B cell (primary cell): Measurements from ENCODE around the gene TCEANC. TPM values are rescaled to one million over a fixed set of nuclear protein-coding genes. Genes with fewer than 3 reads are reported as not detected.
"Not testable (repeated sequence)": the region's sequence is repeated elsewhere in the genome, so short reads cannot be mapped to it uniquely, and the experiment has no call there.

Experiments
- ATAC-seq: fragments of 200-7000 bp; cut with Tn5 transposase; one replicate; pipeline ENCODE4 v1.10.0; 2021; ENCODE audit warnings: low read depth, mild to moderate bottlenecking, moderate number of reproducible peaks, moderate library complexity
- CTCF ChIA-PET: fragments of 350-600 bp; sonication (Branson Sonifier 250); formaldehyde crosslinking; loops from one replicate; lab custom pipeline; 2021; ENCODE audit warnings: antibody characterized with exemption, inconsistent platforms; lab: Charles Lee
- POLR2A ChIA-PET: fragments of 350-600 bp; sonication (Branson Sonifier 250); formaldehyde crosslinking; loops from one replicate; lab custom pipeline; 2021; ENCODE audit warnings: antibody characterized with exemption; lab: Charles Lee
- DNase-seq: peaks from one replicate; pipeline ENCODE4 v3.0.0; 2013
- H2AFZ ChIP-seq: 2 replicates; pipeline ENCODE4 v1.6.1; 2012; ENCODE audit warnings: mild to moderate bottlenecking, low read depth, low read length; ENCODE audit not compliant: insufficient read depth, poor library complexity, severe bottlenecking
- H3K27ac ChIP-seq, 2 donors: 1 replicate in 1 of 2; 2 replicates in 1 of 2; pipeline ENCODE4 v1.5.1; 2012 to 2013; ENCODE audit warnings: low read length in 2 of 2, mild to moderate bottlenecking in 2 of 2, moderate library complexity in 1 of 2
- H3K27me3 ChIP-seq, 4 experiments: fragments of 200-600 bp in 1 of 4; sonication (generic) in 1 of 4; replicated peaks in 1 of 4; 1 replicate in 2 of 4; 2 replicates in 2 of 4; pipeline versions ENCODE4 v1.6.1 to v1.7.0; 2013 to 2016; ENCODE audit warnings: low read length in 3 of 4, mild to moderate bottlenecking in 2 of 4, mixed read lengths in 1 of 4, moderate library complexity in 1 of 4; ENCODE audit not compliant: insufficient read depth in 4 of 4, control insufficient read depth in 3 of 4; ENCODE audit errors: control extremely low read depth in 1 of 4
- H3K36me3 ChIP-seq, 2 experiments: replicated peaks in 1 of 2; 1 replicate in 1 of 2; 2 replicates in 1 of 2; pipeline versions ENCODE4 v1.6.1 to v1.7.1; 2013; ENCODE audit warnings: low read length in 1 of 2; ENCODE audit not compliant: insufficient read depth in 2 of 2, control insufficient read depth in 1 of 2; ENCODE audit errors: control extremely low read depth in 1 of 2, extremely low read depth in 1 of 2
- H3K4me1 ChIP-seq, 2 donors: fragments of 200-600 bp in 1 of 2; sonication (generic) in 1 of 2; 1 replicate in 1 of 2; 2 replicates in 1 of 2; pipeline versions ENCODE4 v1.5.1 to v1.6.1; 2013 to 2017; ENCODE audit warnings: low read length in 2 of 2; ENCODE audit not compliant: control insufficient read depth in 2 of 2, insufficient read depth in 2 of 2
- H3K4me2 ChIP-seq: replicated peaks from 2 replicates; pipeline ENCODE3; 2012; ENCODE audit warnings: mild to moderate bottlenecking, low read depth, low read length; ENCODE audit not compliant: poor library complexity, severe bottlenecking
- H3K4me3 ChIP-seq, 5 experiments: fragments of 200-600 bp in 1 of 5; sonication (generic) in 1 of 5; 1 replicate in 3 of 5; 2 replicates in 2 of 5; pipeline versions ENCODE4 v1.5.1 to v1.7.0; 2011 to 2016; ENCODE audit warnings: low read length in 4 of 5, mild to moderate bottlenecking in 4 of 5, low read depth in 2 of 5, control low read depth in 1 of 5, moderate library complexity in 1 of 5; ENCODE audit not compliant: insufficient read depth in 1 of 5; ENCODE audit errors: control extremely low read depth in 1 of 5, extremely low read depth in 1 of 5
- H3K79me2 ChIP-seq: fragments of 200-600 bp; sonication (generic); one replicate; pipeline ENCODE4 v1.6.0; 2016; ENCODE audit warnings: low read length; ENCODE audit not compliant: control insufficient read depth, insufficient read depth
- H3K9ac ChIP-seq: fragments of 200-600 bp; sonication (generic); 2 replicates; pipeline ENCODE4 v1.6.1; 2017; ENCODE audit warnings: mild to moderate bottlenecking, low read length, moderate library complexity
- H3K9me3 ChIP-seq, 3 donors: one replicate each; pipeline versions ENCODE4 v1.6.1 to v1.7.1; 2013; ENCODE audit warnings: low read length in 2 of 3; ENCODE audit not compliant: control insufficient read depth in 2 of 3, insufficient read depth in 1 of 3; ENCODE audit errors: control extremely low read depth in 1 of 3
- H4K20me1 ChIP-seq: 2 replicates; pipeline ENCODE4 v1.6.0; 2012; ENCODE audit warnings: mild to moderate bottlenecking, low read length; ENCODE audit not compliant: insufficient read depth, control insufficient read depth, poor library complexity, severe bottlenecking
- H3K27ac Mint-ChIP-seq: one replicate; pipeline ENCODE4 v1.8.0; 2021; ENCODE audit warnings: mixed read lengths
- H3K27me3 Mint-ChIP-seq: one replicate; pipeline ENCODE4 v1.8.0; 2021; ENCODE audit warnings: mixed read lengths
- H3K4me1 Mint-ChIP-seq: one replicate; pipeline ENCODE4 v1.8.0; 2021; ENCODE audit warnings: mixed read lengths
- H3K4me3 Mint-ChIP-seq: one replicate; pipeline ENCODE4 v1.8.0; 2021; ENCODE audit warnings: mixed read lengths
- H3K9me3 Mint-ChIP-seq: one replicate; pipeline ENCODE4 v1.8.0; 2022; ENCODE audit warnings: mixed read lengths; ENCODE audit not compliant: insufficient read depth
- CTCF ChIP-seq: fragments of 200-600 bp; IDR thresholded peaks from one replicate; pipeline ENCODE4 v1.8.0; 2022; ENCODE audit warnings: antibody characterized with exemption, mild to moderate bottlenecking
- EZH2 ChIP-seq: IDR thresholded peaks from 2 replicates; pipeline ENCODE4 v1.6.1; 2012; ENCODE audit warnings: borderline replicate concordance, low read depth, mild to moderate bottlenecking, moderate library complexity, low read length; ENCODE audit not compliant: insufficient read depth, poor library complexity, severe bottlenecking
- WGBS: methylation state at CpG from one replicate; pipeline ENCODE4 v1.1.5; 2013; ENCODE audit warnings: missing lambda C conversion rate; ENCODE audit not compliant: insufficient coverage; 5-methylcytosine and 5-hydroxymethylcytosine counted together
- intact Hi-C: fragments of 100-400 bp; cut with micrococcal nuclease; formaldehyde crosslinking; loops from one replicate; pipeline ENCODE4 v1.10.0; 2022
- polyA plus RNA-seq: library from polyadenylated mRNA; depleted of rRNA; stranded (reverse); fragments of >200 nt; gene quantifications from 2 replicates; pipeline ENCODE4 v1.2.3, GENCODE V29; 2012
- total RNA-seq, 2 donors: library from RNA; stranded (reverse); fragments of 120-200 nt in 1 of 2; gene quantifications; 1 replicate in 1 of 2; 2 replicates in 1 of 2; pipeline versions ENCODE4 v1.2.3 to v1.2.4, GENCODE V29; 2013 to 2022

The TCEANC gene
- total and polyA plus RNA-seq, 2 donors (not counting 1 experiment from before 2014, with no cell fraction given), result 5.5 to 10.0 TPM

GRCh38 chrX:13647709-13648212, 5.2 kb upstream of the TCEANC start:
- H3K79me2 ChIP-seq, result no peaks in the 10 kb centered on the region
- CTCF ChIA-PET, result no interaction called here

GRCh38 chrX:13648336-13648735, 4.6 kb upstream of the TCEANC start:
- H4K20me1 ChIP-seq, H3K27ac Mint-ChIP-seq, POLR2A ChIA-PET, ATAC-seq, H3K4me1 Mint-ChIP-seq, H3K9ac ChIP-seq, CTCF ChIA-PET, H3K36me3 ChIP-seq, intact Hi-C loops, DNase-seq, H3K27ac ChIP-seq, H3K4me1 ChIP-seq, H3K9me3 Mint-ChIP-seq, H3K4me3 ChIP-seq, H3K4me3 Mint-ChIP-seq, H3K4me2 ChIP-seq, H3K79me2 ChIP-seq, H3K27me3 Mint-ChIP-seq, H3K9me3 ChIP-seq, H2AFZ ChIP-seq: not testable (repeated sequence)
- H3K27me3 ChIP-seq, result peaks cover 0 to 15% (median 0%) of the 10 kb centered on the region in 4 experiments
- WGBS, result no CpG with 5 or more reads among the region's 2 CpGs

More at GRCh38 chrX:13647709-13648212, 5.2 kb upstream of the TCEANC start:
- peaks cover 6% of the 10 kb centered on the region in 2 donors for H3K4me1 ChIP-seq
- H4K20me1 ChIP-seq, result no peaks in the 10 kb centered on the region
- TF ChIP-seq CTCF (no peak), EZH2 (no peak)
- peaks cover 0 to 15% (median 0%) of the 10 kb centered on the region in 4 experiments for H3K27me3 ChIP-seq
- no peak for DNase-seq
- intact Hi-C loops, result no loop called here
- no peak overlapping the region for H3K9ac ChIP-seq
- H3K36me3 ChIP-seq, result no peaks in the 10 kb centered on the region
- no peak overlapping the region for H3K27ac ChIP-seq
- no peak overlapping the region for H2AFZ ChIP-seq
- H3K9me3 ChIP-seq, result no peaks in the 10 kb centered on the region
- no peak for ATAC-seq
- Mint-ChIP-seq H3K27ac (no peak overlapping the region), H3K27me3 (no peaks in the 10 kb centered on the region), H3K4me3 (no peak overlapping the region), H3K9me3 (no peaks in the 10 kb centered on the region), H3K4me1 (peaks cover 6% of the 10 kb centered on the region)
- POLR2A ChIA-PET, result no interaction called here
- no peak overlapping the region for H3K4me2 ChIP-seq
- WGBS, result 45% methylated on average over 4 of the region's 8 CpGs
- no peak overlapping the region for H3K4me3 ChIP-seq
